Measurements from ENCODE around the gene TP53I11. TPM values are rescaled to one million over a fixed set of nuclear protein-coding genes. Genes with fewer than 3 reads are reported as not detected.

TP53I11 gene
- total and polyA plus RNA-seq, 9 of the 15 experiments (the other 6 are each of a cell fraction or from before 2014, with no cell fraction given), result 0.14 to 2.5 (median 1.2) TPM; not detected in 2

DNA sequence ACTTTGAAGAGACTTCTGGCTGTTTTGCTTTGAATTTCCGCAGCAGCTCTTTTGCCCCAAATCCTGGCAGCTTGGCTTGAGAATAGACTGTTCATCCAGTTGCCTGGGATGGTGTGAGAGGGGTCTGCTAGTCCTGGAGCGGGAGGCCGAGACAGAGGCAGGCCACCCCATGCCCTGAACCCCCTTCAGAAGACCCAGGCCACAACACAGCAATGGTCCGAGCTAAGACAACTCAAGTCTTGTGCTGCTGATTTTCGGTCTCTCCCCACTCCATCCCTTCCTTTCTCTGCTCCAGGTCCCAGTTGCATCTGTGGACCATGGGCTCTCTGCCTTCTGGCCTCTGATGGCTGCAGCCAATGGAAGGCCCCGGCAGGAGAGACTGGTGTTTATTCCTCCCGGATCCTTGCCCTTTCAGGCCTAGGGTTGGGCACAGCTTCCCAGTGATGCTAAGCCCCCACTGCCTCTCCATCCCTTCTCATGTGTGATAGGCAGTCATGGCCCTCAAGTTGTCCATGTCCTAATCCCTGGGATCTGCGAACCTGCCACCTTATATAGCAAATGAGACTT, 31.9 kb upstream of the TP53I11 start (continued):
- TF ChIP-seq, protein P1, sequence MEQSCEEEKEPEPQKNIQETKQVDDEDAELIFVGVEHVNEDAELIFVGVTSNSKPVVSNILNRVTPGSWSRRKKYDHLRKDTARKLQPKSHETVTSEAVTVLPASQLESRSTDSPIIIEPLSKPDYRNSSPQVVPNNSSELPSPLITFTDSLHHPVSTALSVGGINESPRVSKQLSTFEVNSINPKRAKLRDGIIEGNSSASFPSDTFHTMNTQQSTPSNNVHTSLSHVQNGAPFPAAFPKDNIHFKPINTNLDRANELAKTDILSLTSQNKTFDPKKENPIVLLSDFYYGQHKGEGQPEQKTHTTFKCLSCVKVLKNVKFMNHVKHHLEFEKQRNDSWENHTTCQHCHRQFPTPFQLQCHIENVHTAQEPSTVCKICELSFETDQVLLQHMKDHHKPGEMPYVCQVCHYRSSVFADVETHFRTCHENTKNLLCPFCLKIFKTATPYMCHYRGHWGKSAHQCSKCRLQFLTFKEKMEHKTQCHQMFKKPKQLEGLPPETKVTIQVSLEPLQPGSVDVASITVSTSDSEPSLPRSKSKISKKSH (CRISPR knock-in tag; IDR thresholded peaks at IDR 0.05), result no peak
- TF ChIP-seq GABPB2 (CRISPR knock-in tag; conservative IDR thresholded peaks at IDR 0.05), result no peak

DNA sequence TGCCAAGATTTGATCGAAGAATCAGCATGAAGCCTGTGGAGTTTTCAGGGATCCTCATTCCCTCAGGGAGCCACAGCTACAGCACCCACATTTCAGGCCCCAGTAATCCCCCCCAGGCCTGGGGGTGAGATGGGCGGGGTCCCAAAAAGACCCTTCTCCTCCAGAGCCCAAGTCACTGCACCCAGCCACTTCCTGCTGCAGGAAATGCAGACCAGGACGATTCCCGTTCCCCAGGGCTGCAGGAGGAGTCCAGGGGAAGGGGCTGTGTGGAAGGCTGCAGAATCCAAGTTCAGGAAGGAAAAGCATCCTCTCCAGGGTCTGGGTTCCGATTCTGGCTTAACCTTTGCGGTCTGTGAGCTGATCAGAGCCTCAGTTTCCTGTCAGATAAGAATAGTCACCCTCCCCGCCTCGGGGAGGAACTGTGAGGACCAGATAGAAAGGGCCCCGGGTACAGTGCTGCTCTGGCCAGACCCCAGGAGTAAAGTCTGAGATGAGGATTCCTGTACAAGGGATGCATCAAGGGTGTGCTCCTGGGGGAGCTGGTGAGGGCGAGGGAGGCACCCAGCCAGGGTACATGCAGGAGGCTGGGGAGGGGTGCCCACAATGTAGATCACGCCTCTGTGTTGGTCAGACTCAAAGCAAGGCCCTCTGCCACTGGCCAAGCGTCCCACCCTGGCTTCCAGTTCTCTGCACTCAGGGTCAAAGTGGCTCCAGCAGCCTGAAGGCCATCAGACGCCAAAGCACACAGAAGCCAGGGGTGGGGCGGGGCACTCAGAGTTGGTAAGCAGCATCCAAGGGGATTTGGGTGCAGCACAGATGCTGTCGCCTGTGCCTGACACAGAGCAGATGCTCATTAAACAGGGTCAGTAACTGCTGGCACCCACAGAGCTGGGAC, 30.1 kb upstream of the TP53I11 start:
- no peak overlapping the region for H3K4me2 ChIP-seq (ENCODE audit: insufficient read depth, low read length)
- 0% methylated on average over 15 of the region's 15 CpGs for WGBS (ENCODE audit: insufficient coverage, low coverage, missing lambda C conversion rate)
- no peak overlapping the region for H3K27ac ChIP-seq (ENCODE audit: extremely low read depth, low read depth, low read length)
- H3K9ac ChIP-seq (ENCODE audit: insufficient read depth in 1 of 2, low read depth in 2 of 2, low read length in 2 of 2), result no peak overlapping the region
- 0 out of 2 replicates have a peak, but pooled peaks cover 4% of the 10 kb centered on the region for H4K20me1 ChIP-seq (replicated peaks; ENCODE audit: control insufficient read depth, insufficient read depth, low read length)
- H3K36me3 ChIP-seq (ENCODE audit: control insufficient read depth, insufficient read depth, low read length), result no peaks in the 10 kb centered on the region
- FAIRE-seq (no peak), ATAC-seq (no peak), DNase-seq (ENCODE audit: extremely low read depth in 1 of 4, low spot score in 3 of 4) (no peak)
- H2AFZ ChIP-seq (ENCODE audit: low read depth, low read length), result no peak overlapping the region
- no peaks in the 10 kb centered on the region for H3K9me3 ChIP-seq (replicated peaks; ENCODE audit: control insufficient read depth, insufficient read depth, low read depth, low read length)
- intact Hi-C loops (cut with micrococcal nuclease) (no loop called here), in situ Hi-C loops (cut with MboI) (no loop called here)
- H3K27me3 ChIP-seq (ENCODE audit: control insufficient read depth in 2 of 2, insufficient read depth in 2 of 2, low read length in 2 of 2), result peaks cover 0 to 48% of the 10 kb centered on the region in 2 experiments; a peak in 4 of 5 replicates
- ChIA-PET CTCF (ENCODE audit: low intra/inter-chr PET ratio) (no interaction called here), POLR2A (no interaction called here)
- no peaks in the 10 kb centered on the region for H3K4me1 ChIP-seq (replicated peaks in 1 of 2; ENCODE audit: control insufficient read depth in 2 of 2, insufficient read depth in 2 of 2, low read length in 2 of 2)
- no peaks in the 10 kb centered on the region for H3K79me2 ChIP-seq (ENCODE audit: control insufficient read depth, insufficient read depth, low read length)
- no TSS peak for BruUV-seq (replicated peaks)
- no peaks in the 10 kb centered on the region for H3K9me1 ChIP-seq (ENCODE audit: control insufficient read depth, insufficient read depth, low read length)
- no peak overlapping the region for H3K4me3 ChIP-seq
- TF ChIP-seq CBX5 (IDR thresholded peaks at IDR 0.05; ENCODE audit: borderline replicate concordance, low read depth), result no peak
- no peak for TF ChIP-seq HDAC2 (IDR thresholded peaks at IDR 0.05)
- no peak for TF ChIP-seq ETV5 (CRISPR knock-in tag; IDR thresholded peaks at IDR 0.05; ENCODE audit: low read depth)
- no peak for TF ChIP-seq NELFE (IDR thresholded peaks at IDR 0.05; ENCODE audit: insufficient read depth, insufficient read length)
- no peak for TF ChIP-seq HOXB6 (CRISPR knock-in tag; IDR thresholded peaks at IDR 0.05; ENCODE audit: borderline replicate concordance)
- TF ChIP-seq, protein P2, sequence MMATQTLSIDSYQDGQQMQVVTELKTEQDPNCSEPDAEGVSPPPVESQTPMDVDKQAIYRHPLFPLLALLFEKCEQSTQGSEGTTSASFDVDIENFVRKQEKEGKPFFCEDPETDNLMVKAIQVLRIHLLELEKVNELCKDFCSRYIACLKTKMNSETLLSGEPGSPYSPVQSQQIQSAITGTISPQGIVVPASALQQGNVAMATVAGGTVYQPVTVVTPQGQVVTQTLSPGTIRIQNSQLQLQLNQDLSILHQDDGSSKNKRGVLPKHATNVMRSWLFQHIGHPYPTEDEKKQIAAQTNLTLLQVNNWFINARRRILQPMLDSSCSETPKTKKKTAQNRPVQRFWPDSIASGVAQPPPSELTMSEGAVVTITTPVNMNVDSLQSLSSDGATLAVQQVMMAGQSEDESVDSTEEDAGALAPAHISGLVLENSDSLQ (IDR thresholded peaks at IDR 0.05), result no peak
- no peak for TF ChIP-seq ZNF583 (CRISPR knock-in tag; IDR thresholded peaks at IDR 0.05)
- no peak for TF ChIP-seq MCM5 (IDR thresholded peaks at IDR 0.05; ENCODE audit: low read depth)
- no peak for TF ChIP-seq ZBTB8A (IDR thresholded peaks at IDR 0.05; ENCODE audit: partially characterized antibody)
- no peak for TF ChIP-seq ZNF778 (CRISPR knock-in tag; IDR thresholded peaks at IDR 0.05)
- no peak for TF ChIP-seq ETV1 (tag; conservative IDR thresholded peaks at IDR 0.05; ENCODE audit: low read depth)
- TF ChIP-seq SRSF7 (optimal IDR thresholded peaks at IDR 0.05; ENCODE audit: low read depth, low read length), result no peak
- TF ChIP-seq, protein P3, sequence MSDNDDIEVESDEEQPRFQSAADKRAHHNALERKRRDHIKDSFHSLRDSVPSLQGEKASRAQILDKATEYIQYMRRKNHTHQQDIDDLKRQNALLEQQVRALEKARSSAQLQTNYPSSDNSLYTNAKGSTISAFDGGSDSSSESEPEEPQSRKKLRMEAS (CRISPR knock-in tag; IDR thresholded peaks at IDR 0.05), result no peak
- TF ChIP-seq CBX1 (IDR thresholded peaks at IDR 0.05; ENCODE audit: low read depth), result no peak
- no peak for TF ChIP-seq ZNF232 (CRISPR knock-in tag; IDR thresholded peaks at IDR 0.05)
- TF ChIP-seq ZNF121 (CRISPR knock-in tag; conservative IDR thresholded peaks at IDR 0.05), result no peak
- no peak for TF ChIP-seq C11orf30 (IDR thresholded peaks at IDR 0.05; ENCODE audit: low read depth)

All from K562 (cell line).